ENCODE data around the gene DCDC2C.

Gene DCDC2C

DNA sequence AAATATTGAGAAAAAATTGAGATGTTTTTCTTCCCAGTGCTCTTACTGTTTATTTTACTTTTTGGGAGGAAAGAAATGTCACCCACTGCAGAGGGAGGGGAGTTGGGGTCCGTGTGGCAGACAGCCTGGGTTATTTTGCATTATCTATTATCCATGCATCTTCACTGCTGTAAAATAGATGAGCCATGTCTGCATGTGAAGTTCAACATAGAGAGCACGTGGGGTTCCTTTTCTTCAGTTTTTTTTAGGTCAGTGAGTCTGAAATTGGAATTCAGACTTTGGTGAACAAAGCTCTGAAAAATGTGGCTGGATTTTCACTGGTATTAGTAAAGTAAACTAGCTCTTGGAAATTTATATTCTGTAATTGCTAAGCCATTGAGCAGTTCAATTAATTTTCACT, 2.4 kb downstream of the DCDC2C start (continued):
- TF ChIP-seq, protein P1, sequence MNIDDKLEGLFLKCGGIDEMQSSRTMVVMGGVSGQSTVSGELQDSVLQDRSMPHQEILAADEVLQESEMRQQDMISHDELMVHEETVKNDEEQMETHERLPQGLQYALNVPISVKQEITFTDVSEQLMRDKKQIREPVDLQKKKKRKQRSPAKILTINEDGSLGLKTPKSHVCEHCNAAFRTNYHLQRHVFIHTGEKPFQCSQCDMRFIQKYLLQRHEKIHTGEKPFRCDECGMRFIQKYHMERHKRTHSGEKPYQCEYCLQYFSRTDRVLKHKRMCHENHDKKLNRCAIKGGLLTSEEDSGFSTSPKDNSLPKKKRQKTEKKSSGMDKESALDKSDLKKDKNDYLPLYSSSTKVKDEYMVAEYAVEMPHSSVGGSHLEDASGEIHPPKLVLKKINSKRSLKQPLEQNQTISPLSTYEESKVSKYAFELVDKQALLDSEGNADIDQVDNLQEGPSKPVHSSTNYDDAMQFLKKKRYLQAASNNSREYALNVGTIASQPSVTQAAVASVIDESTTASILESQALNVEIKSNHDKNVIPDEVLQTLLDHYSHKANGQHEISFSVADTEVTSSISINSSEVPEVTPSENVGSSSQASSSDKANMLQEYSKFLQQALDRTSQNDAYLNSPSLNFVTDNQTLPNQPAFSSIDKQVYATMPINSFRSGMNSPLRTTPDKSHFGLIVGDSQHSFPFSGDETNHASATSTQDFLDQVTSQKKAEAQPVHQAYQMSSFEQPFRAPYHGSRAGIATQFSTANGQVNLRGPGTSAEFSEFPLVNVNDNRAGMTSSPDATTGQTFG (tag by site-specific recombination; IDR thresholded peaks at IDR 0.05; ENCODE audit: borderline replicate concordance) = no peak
- TF ChIP-seq ZNF624 (tag by site-specific recombination; IDR thresholded peaks at IDR 0.05) (no peak), MEIS1 (CRISPR knock-in tag; IDR thresholded peaks at IDR 0.05; ENCODE audit: borderline replicate concordance) (no peak)

DNA sequence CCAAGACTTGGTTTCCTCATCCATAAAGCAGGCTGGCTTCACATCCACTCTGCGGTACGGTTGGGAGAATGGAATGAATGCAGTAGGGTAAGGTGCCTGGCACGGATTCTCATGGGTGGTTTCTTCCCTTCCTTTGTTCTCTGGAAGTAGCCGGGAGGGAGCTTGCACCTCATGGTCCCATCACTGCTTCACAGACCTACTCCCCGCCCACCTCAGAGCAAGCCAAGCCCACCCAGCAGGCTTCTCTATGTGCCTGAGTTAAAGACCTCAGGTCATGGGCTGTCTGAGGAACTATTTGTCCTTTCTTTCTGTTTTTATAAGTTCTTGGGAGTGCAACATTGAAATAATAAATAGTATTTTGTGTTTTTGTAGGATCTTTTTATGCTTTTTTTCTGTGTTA, 3.5 kb downstream of the DCDC2C start:
- ChIA-PET POLR2A (no interaction called here), CTCF (interaction anchor here (0.7 to 1.5 kb wide), 3 partner anchors 15 to 31 kb away, joined by 3 to 5 read pairs (median 3); no protein-coding TSS in a partner anchor)
- Histone ChIP-seq H3K9me3 (ENCODE audit: control insufficient read depth, insufficient read depth, low read depth, low read length) (no peaks in the 10 kb centered on the region), H3K36me3 (ENCODE audit: control insufficient read depth in 2 of 2, insufficient read depth in 1 of 2, low read length in 2 of 2) (no peaks in the 10 kb centered on the region), H3K27ac (ENCODE audit: extremely low read depth, low read depth, low read length) (no peak overlapping the region), H3K4me1 (ENCODE audit: control insufficient read depth, insufficient read depth, low read length) (no peaks in the 10 kb centered on the region), H3K4me3 (ENCODE audit: low read depth, low read length) (no peak overlapping the region)
- TF ChIP-seq ZNF223 (tag by site-specific recombination; IDR thresholded peaks at IDR 0.05) (no peak), ZNF23 (tag by site-specific recombination; IDR thresholded peaks at IDR 0.05; ENCODE audit: borderline replicate concordance) (no peak), ZNF366 (tag by site-specific recombination; conservative IDR thresholded peaks at IDR 0.05) (no peak), ZNF677 (tag by site-specific recombination; IDR thresholded peaks at IDR 0.05) (no peak), KLF8 (tag by site-specific recombination; IDR thresholded peaks at IDR 0.05) (no peak), ZNF211 (tag by site-specific recombination; IDR thresholded peaks at IDR 0.05; ENCODE audit: low read depth) (no peak), HOXD13 (CRISPR knock-in tag; IDR thresholded peaks at IDR 0.05; ENCODE audit: borderline replicate concordance) (no peak)
- TF ChIP-seq, protein P2, sequence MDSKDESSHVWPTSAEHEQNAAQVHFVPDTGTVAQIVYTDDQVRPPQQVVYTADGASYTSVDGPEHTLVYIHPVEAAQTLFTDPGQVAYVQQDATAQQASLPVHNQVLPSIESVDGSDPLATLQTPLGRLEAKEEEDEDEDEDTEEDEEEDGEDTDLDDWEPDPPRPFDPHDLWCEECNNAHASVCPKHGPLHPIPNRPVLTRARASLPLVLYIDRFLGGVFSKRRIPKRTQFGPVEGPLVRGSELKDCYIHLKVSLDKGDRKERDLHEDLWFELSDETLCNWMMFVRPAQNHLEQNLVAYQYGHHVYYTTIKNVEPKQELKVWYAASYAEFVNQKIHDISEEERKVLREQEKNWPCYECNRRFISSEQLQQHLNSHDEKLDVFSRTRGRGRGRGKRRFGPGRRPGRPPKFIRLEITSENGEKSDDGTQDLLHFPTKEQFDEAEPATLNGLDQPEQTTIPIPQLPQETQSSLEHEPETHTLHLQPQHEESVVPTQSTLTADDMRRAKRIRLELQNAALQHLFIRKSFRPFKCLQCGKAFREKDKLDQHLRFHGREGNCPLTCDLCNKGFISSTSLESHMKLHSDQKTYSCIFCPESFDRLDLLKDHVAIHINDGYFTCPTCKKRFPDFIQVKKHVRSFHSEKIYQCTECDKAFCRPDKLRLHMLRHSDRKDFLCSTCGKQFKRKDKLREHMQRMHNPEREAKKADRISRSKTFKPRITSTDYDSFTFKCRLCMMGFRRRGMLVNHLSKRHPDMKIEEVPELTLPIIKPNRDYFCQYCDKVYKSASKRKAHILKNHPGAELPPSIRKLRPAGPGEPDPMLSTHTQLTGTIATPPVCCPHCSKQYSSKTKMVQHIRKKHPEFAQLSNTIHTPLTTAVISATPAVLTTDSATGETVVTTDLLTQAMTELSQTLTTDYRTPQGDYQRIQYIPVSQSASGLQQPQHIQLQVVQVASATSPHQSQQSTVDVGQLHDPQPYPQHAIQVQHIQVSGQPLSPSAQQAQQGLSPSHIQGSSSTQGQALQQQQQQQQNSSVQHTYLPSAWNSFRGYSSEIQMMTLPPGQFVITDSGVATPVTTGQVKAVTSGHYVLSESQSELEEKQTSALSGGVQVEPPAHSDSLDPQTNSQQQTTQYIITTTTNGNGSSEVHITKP (tag by site-specific recombination; IDR thresholded peaks at IDR 0.05) = no peak
- TF ChIP-seq, protein P3, sequence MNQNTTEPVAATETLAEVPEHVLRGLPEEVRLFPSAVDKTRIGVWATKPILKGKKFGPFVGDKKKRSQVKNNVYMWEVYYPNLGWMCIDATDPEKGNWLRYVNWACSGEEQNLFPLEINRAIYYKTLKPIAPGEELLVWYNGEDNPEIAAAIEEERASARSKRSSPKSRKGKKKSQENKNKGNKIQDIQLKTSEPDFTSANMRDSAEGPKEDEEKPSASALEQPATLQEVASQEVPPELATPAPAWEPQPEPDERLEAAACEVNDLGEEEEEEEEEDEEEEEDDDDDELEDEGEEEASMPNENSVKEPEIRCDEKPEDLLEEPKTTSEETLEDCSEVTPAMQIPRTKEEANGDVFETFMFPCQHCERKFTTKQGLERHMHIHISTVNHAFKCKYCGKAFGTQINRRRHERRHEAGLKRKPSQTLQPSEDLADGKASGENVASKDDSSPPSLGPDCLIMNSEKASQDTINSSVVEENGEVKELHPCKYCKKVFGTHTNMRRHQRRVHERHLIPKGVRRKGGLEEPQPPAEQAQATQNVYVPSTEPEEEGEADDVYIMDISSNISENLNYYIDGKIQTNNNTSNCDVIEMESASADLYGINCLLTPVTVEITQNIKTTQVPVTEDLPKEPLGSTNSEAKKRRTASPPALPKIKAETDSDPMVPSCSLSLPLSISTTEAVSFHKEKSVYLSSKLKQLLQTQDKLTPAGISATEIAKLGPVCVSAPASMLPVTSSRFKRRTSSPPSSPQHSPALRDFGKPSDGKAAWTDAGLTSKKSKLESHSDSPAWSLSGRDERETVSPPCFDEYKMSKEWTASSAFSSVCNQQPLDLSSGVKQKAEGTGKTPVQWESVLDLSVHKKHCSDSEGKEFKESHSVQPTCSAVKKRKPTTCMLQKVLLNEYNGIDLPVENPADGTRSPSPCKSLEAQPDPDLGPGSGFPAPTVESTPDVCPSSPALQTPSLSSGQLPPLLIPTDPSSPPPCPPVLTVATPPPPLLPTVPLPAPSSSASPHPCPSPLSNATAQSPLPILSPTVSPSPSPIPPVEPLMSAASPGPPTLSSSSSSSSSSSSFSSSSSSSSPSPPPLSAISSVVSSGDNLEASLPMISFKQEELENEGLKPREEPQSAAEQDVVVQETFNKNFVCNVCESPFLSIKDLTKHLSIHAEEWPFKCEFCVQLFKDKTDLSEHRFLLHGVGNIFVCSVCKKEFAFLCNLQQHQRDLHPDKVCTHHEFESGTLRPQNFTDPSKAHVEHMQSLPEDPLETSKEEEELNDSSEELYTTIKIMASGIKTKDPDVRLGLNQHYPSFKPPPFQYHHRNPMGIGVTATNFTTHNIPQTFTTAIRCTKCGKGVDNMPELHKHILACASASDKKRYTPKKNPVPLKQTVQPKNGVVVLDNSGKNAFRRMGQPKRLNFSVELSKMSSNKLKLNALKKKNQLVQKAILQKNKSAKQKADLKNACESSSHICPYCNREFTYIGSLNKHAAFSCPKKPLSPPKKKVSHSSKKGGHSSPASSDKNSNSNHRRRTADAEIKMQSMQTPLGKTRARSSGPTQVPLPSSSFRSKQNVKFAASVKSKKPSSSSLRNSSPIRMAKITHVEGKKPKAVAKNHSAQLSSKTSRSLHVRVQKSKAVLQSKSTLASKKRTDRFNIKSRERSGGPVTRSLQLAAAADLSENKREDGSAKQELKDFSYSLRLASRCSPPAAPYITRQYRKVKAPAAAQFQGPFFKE (tag by site-specific recombination; IDR thresholded peaks at IDR 0.05; ENCODE audit: borderline replicate concordance) = no peak
- TF ChIP-seq, protein P4, sequence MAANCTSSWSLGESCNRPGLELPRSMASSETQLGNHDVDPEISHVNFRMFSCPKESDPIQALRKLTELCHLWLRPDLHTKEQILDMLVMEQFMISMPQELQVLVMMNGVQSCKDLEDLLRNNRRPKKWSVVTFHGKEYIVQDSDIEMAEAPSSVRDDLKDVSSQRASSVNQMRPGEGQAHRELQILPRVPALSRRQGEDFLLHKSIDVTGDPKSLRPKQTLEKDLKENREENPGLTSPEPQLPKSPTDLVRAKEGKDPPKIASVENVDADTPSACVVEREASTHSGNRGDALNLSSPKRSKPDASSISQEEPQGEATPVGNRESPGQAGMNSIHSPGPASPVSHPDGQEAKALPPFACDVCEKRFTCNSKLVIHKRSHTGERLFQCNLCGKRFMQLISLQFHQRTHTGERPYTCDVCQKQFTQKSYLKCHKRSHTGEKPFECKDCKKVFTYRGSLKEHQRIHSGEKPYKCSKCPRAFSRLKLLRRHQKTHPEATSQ (tag by site-specific recombination; IDR thresholded peaks at IDR 0.05) = no peak
- TF ChIP-seq, protein P5, sequence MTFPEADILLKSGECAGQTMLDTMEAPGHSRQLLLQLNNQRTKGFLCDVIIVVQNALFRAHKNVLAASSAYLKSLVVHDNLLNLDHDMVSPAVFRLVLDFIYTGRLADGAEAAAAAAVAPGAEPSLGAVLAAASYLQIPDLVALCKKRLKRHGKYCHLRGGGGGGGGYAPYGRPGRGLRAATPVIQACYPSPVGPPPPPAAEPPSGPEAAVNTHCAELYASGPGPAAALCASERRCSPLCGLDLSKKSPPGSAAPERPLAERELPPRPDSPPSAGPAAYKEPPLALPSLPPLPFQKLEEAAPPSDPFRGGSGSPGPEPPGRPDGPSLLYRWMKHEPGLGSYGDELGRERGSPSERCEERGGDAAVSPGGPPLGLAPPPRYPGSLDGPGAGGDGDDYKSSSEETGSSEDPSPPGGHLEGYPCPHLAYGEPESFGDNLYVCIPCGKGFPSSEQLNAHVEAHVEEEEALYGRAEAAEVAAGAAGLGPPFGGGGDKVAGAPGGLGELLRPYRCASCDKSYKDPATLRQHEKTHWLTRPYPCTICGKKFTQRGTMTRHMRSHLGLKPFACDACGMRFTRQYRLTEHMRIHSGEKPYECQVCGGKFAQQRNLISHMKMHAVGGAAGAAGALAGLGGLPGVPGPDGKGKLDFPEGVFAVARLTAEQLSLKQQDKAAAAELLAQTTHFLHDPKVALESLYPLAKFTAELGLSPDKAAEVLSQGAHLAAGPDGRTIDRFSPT (tag by site-specific recombination; IDR thresholded peaks at IDR 0.05) = no peak
- TF ChIP-seq, protein P6, sequence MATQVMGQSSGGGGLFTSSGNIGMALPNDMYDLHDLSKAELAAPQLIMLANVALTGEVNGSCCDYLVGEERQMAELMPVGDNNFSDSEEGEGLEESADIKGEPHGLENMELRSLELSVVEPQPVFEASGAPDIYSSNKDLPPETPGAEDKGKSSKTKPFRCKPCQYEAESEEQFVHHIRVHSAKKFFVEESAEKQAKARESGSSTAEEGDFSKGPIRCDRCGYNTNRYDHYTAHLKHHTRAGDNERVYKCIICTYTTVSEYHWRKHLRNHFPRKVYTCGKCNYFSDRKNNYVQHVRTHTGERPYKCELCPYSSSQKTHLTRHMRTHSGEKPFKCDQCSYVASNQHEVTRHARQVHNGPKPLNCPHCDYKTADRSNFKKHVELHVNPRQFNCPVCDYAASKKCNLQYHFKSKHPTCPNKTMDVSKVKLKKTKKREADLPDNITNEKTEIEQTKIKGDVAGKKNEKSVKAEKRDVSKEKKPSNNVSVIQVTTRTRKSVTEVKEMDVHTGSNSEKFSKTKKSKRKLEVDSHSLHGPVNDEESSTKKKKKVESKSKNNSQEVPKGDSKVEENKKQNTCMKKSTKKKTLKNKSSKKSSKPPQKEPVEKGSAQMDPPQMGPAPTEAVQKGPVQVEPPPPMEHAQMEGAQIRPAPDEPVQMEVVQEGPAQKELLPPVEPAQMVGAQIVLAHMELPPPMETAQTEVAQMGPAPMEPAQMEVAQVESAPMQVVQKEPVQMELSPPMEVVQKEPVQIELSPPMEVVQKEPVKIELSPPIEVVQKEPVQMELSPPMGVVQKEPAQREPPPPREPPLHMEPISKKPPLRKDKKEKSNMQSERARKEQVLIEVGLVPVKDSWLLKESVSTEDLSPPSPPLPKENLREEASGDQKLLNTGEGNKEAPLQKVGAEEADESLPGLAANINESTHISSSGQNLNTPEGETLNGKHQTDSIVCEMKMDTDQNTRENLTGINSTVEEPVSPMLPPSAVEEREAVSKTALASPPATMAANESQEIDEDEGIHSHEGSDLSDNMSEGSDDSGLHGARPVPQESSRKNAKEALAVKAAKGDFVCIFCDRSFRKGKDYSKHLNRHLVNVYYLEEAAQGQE (tag by site-specific recombination; IDR thresholded peaks at IDR 0.05) = no peak

Data from HEK293 (cell line).